GM18519 (cell line): ENCODE measurements around the gene ARHGAP15.
A peak's percentile ranks its signal among the peaks of the same experiment; 100 is the strongest.

Experiments used
- ATAC-seq: cut with Tn5 transposase; IDR thresholded peaks from one replicate; pipeline ENCODE4 v1.9.1; 2021; ENCODE audit warnings: mild to moderate bottlenecking, moderate library complexity; ENCODE audit not compliant: unreplicated experiment, low FRiP score

Gene ARHGAP15

GRCh38 chr2:143163499-143163898 lies 34.3 kb downstream of the ARHGAP15 start:
- no peak for ATAC-seq

- ATAC-seq, result no peak
Measured at GRCh38 chr2:143165291-143165690, 36.1 kb downstream of the ARHGAP15 start.

GRCh38 chr2:143169105-143169504 lies 39.9 kb downstream of the ARHGAP15 start:
- no peak for ATAC-seq

GRCh38 chr2:143171817-143172216 lies 42.6 kb downstream of the ARHGAP15 start:
- no peak for ATAC-seq

GRCh38 chr2:143175438-143175837 lies 46.2 kb downstream of the ARHGAP15 start:
- no peak for ATAC-seq

GRCh38 chr2:143176606-143177005 lies 47.4 kb downstream of the ARHGAP15 start:
- no peak for ATAC-seq

- peak; percentile 98 for ATAC-seq
Measured at GRCh38 chr2:143177096-143177786, 48.0 kb downstream of the ARHGAP15 start.

GRCh38 chr2:143181494-143181893 lies 52.3 kb downstream of the ARHGAP15 start:
- ATAC-seq, result no peak

- no peak for ATAC-seq
Measured at GRCh38 chr2:143182649-143183048, 53.4 kb downstream of the ARHGAP15 start.

GRCh38 chr2:143183804-143184463 lies 54.7 kb downstream of the ARHGAP15 start:
- ATAC-seq, result peak; percentile 66

- no peak for ATAC-seq
Measured at GRCh38 chr2:143186876-143187275, 57.7 kb downstream of the ARHGAP15 start.

GRCh38 chr2:143190431-143190830 lies 61.2 kb downstream of the ARHGAP15 start:
- ATAC-seq, result no peak

GRCh38 chr2:143192106-143192505 lies 62.9 kb downstream of the ARHGAP15 start:
- ATAC-seq, result no peak

GRCh38 chr2:143192716-143193115 lies 63.5 kb downstream of the ARHGAP15 start:
- ATAC-seq, result no peak

GRCh38 chr2:143193121-143193520 lies 63.9 kb downstream of the ARHGAP15 start:
- ATAC-seq, result no peak

- ATAC-seq, result no peak
Measured at GRCh38 chr2:143195511-143195910, 66.3 kb downstream of the ARHGAP15 start.

- no peak for ATAC-seq
Measured at GRCh38 chr2:143204062-143204461, 74.8 kb downstream of the ARHGAP15 start.

GRCh38 chr2:143205106-143205764 lies 76.0 kb downstream of the ARHGAP15 start:
- peak; percentile 46 for ATAC-seq

GRCh38 chr2:143209570-143210445 lies 80.6 kb downstream of the ARHGAP15 start:
- no peak for ATAC-seq

- no peak for ATAC-seq
Measured at GRCh38 chr2:143210446-143210819, 81.2 kb downstream of the ARHGAP15 start.
